Activated naive CD4-positive, alpha-beta T cell treated with anti-CD3 and anti-CD28 coated beads, Interleukin-2, amount 10 ng/mL, durations not matched to agents 7 days and 5 days (primary cell): ENCODE measurements around the gene ACAP3.

ENCODE experiments used
- CTCF ChIA-PET: fragments of 350-600 bp; sonication (Branson Sonifier 250); formaldehyde crosslinking; loops from one replicate; lab custom pipeline; 2021; ENCODE audit warnings: antibody characterized with exemption; lab: Charles Lee
- DNase-seq: peaks from one replicate; pipeline ENCODE4 v3.0.0-alpha.2; 2020
- H3K27ac Mint-ChIP-seq: one replicate; pipeline ENCODE4 v1.8.0; 2021; ENCODE audit warnings: mild to moderate bottlenecking, moderate library complexity, mixed read lengths
- H3K27me3 Mint-ChIP-seq: one replicate; pipeline ENCODE4 v1.8.0; 2021; ENCODE audit warnings: mild to moderate bottlenecking, mixed read lengths
- H3K36me3 Mint-ChIP-seq: one replicate; pipeline ENCODE4 v1.8.0; 2021; ENCODE audit warnings: mixed read lengths
- H3K4me1 Mint-ChIP-seq: one replicate; pipeline ENCODE4 v1.8.0; 2021; ENCODE audit warnings: mixed read lengths
- H3K4me3 Mint-ChIP-seq: one replicate; pipeline ENCODE4 v1.8.0; 2021; ENCODE audit warnings: mild to moderate bottlenecking, moderate library complexity, mixed read lengths
- H3K9me3 Mint-ChIP-seq: one replicate; pipeline ENCODE4 v1.8.0; 2021; ENCODE audit warnings: mixed read lengths

ACAP3 gene

DNA sequence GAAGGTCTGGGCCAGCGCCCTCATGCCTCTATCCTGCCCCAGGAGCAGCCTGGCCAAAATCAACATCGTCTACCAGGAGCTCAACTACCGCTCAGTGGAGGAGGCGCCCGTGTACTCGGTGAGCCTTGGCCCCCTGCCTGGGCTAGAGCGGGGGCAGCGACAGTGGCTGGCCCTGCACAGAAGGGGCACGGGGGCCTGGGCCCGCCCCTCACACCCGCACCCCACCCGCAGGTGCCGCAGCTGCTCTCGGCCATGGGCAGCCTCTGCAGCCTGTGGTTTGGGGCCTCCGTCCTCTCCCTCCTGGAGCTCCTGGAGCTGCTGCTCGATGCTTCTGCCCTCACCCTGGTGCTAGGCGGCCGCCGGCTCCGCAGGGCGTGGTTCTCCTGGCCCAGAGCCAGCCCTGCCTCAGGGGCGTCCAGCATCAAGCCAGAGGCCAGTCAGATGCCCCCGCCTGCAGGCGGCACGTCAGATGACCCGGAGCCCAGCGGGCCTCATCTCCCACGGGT lies 16.7 kb downstream of the ACAP3 start:
- H3K27ac Mint-ChIP-seq = no peak overlapping the region
- peaks cover 3% of the 10 kb centered on the region for H3K36me3 Mint-ChIP-seq
- H3K9me3 Mint-ChIP-seq = peaks cover 2% of the 10 kb centered on the region
- H3K4me3 Mint-ChIP-seq = no peak overlapping the region
- no peaks in the 10 kb centered on the region for H3K4me1 Mint-ChIP-seq
- CTCF ChIA-PET = interaction anchor here (1.1 to 2.8 kb wide), 5 partner anchors 9 to 308 kb away, joined by 3 to 49 read pairs (median 6); no protein-coding TSS in a partner anchor
- H3K27me3 Mint-ChIP-seq = no peaks in the 10 kb centered on the region
- no peak for DNase-seq

DNA sequence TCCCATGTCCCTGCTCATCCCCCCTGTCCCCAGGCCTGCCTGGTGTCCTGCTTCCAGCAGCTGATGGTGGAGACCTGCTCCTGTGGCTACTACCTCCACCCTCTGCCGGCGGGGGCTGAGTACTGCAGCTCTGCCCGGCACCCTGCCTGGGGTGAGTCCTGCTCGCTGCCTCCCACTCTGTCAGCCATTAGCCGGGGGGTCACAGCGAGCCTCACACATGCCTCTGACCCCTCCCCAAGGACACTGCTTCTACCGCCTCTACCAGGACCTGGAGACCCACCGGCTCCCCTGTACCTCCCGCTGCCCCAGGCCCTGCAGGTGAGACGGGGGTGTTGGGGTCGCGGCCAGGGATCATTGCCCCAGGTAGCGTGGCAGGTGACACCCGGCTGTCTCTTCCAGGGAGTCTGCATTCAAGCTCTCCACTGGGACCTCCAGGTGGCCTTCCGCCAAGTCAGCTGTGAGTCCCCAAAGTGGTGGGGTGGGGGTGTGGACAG lies 17.4 kb downstream of the ACAP3 start:
- no peaks in the 10 kb centered on the region for H3K4me1 Mint-ChIP-seq
- no peak overlapping the region for H3K4me3 Mint-ChIP-seq
- CTCF ChIA-PET = interaction anchor here (0.9 to 2.8 kb wide), 5 partner anchors 10 to 307 kb away, joined by 3 to 49 read pairs (median 4); no protein-coding TSS in a partner anchor
- peak overlapping the region; percentile 33 for H3K27ac Mint-ChIP-seq
- peak; percentile 70 for DNase-seq
- H3K9me3 Mint-ChIP-seq = peaks cover 2% of the 10 kb centered on the region
- H3K36me3 Mint-ChIP-seq = peaks cover 3% of the 10 kb centered on the region
- no peaks in the 10 kb centered on the region for H3K27me3 Mint-ChIP-seq

DNA sequence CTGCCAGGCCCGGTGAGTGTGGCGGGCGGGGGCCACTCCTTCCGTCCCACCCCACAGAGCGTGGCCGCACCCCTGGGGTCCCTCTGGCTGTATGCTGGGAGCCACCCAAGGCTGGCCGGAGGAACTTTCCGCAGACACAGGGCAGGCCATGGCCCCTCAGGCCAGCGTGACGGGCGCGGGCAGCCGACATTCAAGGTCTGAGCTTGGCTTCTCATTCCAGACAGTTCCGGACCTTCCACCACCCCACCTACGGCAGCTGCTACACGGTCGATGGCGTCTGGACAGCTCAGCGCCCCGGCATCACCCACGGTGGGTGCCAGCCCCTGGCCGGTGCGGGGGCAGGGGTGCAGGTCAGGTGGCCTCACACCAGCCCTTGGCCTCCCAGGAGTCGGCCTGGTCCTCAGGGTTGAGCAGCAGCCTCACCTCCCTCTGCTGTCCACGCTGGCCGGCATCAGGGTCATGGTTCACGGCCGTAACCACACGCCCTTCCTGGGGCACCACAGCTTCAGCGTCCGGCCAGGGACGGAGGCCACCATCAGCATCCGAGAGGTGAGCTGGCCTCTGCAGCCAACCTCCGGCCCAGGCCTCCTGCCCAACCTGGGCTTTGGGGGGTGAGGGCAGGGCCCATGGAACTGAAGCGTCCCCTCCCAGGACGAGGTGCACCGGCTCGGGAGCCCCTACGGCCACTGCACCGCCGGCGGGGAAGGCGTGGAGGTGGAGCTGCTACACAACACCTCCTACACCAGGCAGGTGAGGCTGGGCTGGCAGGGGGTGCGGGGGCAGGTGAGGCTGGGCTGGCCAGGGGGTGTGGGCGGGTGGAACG lies 20.2 kb downstream of the ACAP3 start:
- H3K4me1 Mint-ChIP-seq = no peaks in the 10 kb centered on the region
- no peak for DNase-seq
- CTCF ChIA-PET = no interaction called here
- no peak overlapping the region for H3K27ac Mint-ChIP-seq
- H3K36me3 Mint-ChIP-seq = peaks cover 3% of the 10 kb centered on the region
- H3K4me3 Mint-ChIP-seq = no peak overlapping the region
- peaks cover 7% of the 10 kb centered on the region for H3K27me3 Mint-ChIP-seq
- H3K9me3 Mint-ChIP-seq = peaks cover 2% of the 10 kb centered on the region

GRCh38 chr1:1286313-1287261 lies 21.1 kb downstream of the ACAP3 start:
- CTCF ChIA-PET = no interaction called here
- H3K4me3 Mint-ChIP-seq = no peak overlapping the region

DNA sequence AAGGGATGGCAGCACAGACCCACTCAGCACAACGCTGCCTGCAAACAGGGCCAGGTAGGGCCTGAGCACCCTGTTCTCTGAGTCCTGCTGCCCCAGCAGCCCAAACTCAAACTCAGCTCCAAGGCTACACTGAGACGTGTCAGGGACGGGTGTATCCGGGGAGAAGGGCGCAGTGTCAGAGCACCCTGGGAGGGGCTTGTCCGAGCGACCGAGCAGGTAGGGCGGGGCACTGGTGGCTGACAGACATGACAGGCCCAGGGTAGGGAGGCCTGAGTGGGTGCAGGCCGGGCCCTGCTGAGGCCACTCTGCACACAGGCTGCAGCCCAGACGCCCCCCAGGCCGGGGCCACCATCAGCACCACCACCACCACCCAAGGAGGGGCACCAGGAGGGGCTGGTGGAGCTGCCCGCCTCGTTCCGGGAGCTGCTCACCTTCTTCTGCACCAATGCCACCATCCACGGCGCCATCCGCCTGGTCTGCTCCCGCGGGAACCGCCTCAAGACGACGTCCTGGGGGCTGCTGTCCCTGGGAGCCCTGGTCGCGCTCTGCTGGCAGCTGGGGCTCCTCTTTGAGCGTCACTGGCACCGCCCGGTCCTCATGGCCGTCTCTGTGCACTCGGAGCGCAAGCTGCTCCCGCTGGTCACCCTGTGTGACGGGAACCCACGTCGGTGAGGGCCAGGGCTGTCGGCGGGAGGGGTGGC lies 22.0 kb downstream of the ACAP3 start:
- Mint-ChIP-seq H3K36me3 (peaks cover 2% of the 10 kb centered on the region), H3K9me3 (peaks cover 2% of the 10 kb centered on the region), H3K4me1 (no peaks in the 10 kb centered on the region), H3K4me3 (no peak overlapping the region), H3K27me3 (peaks cover 7% of the 10 kb centered on the region), H3K27ac (no peak overlapping the region)
- CTCF ChIA-PET = no interaction called here
- no peak for DNase-seq

More at GRCh38 chr1:1286313-1287261, 21.1 kb downstream of the ACAP3 start:
- peaks cover 2% of the 10 kb centered on the region for H3K9me3 Mint-ChIP-seq
- H3K27ac Mint-ChIP-seq = no peak overlapping the region
- no peaks in the 10 kb centered on the region for H3K4me1 Mint-ChIP-seq
- H3K36me3 Mint-ChIP-seq = peaks cover 2% of the 10 kb centered on the region
- peaks cover 7% of the 10 kb centered on the region for H3K27me3 Mint-ChIP-seq
- no peak for DNase-seq

DNA sequence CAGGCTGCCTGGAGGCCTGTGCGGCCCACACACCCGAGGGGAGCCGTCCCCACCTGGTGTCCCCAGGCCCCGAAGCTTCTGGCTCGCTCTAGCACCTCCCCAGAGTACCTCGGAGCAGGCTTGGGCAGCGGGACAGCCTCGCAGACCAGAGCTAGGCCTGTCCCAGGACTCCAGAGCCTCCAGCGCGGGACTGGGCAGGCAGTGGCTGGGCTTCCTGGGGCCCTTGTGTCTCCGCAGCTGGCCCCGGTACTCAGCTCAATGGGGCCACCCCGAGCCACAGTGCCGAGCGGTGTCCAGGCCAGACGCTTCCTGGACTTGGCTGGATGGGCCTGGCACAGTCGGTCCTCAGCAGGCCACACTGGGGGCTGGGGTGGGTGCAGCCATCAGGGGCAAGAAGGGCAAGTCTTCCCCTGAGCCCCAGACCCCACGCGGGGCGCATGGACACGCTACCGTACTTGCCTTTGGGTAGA lies 22.6 kb downstream of the ACAP3 start:
- Mint-ChIP-seq H3K27me3 (peaks cover 7% of the 10 kb centered on the region), H3K4me3 (no peak overlapping the region), H3K36me3 (peaks cover 1% of the 10 kb centered on the region), H3K9me3 (peaks cover 1% of the 10 kb centered on the region), H3K4me1 (no peaks in the 10 kb centered on the region), H3K27ac (no peak overlapping the region)
- CTCF ChIA-PET = interaction anchor here (0.7 kb wide), 1 partner anchor 165 kb away, joined by 3 read pairs; no protein-coding TSS in a partner anchor
- no peak for DNase-seq

- no peaks in the 10 kb centered on the region for H3K4me1 Mint-ChIP-seq
- H3K27me3 Mint-ChIP-seq = peaks cover 7% of the 10 kb centered on the region
- no peaks in the 10 kb centered on the region for H3K36me3 Mint-ChIP-seq
- DNase-seq = no peak
- CTCF ChIA-PET = interaction anchor here (0.7 kb wide), 1 partner anchor 164 kb away, joined by 3 read pairs; no protein-coding TSS in a partner anchor
- H3K4me3 Mint-ChIP-seq = no peak overlapping the region
- no peaks in the 10 kb centered on the region for H3K9me3 Mint-ChIP-seq
- no peak overlapping the region for H3K27ac Mint-ChIP-seq
These were observed 23.3 kb downstream of the ACAP3 start for GRCh38 chr1:1284221-1285101.

GRCh38 chr1:1283821-1284220 lies 23.9 kb downstream of the ACAP3 start:
- H3K4me3 Mint-ChIP-seq = no peak overlapping the region
- no peaks in the 10 kb centered on the region for H3K9me3 Mint-ChIP-seq
- no peak overlapping the region for H3K27ac Mint-ChIP-seq
- H3K27me3 Mint-ChIP-seq = peaks cover 7% of the 10 kb centered on the region
- no peaks in the 10 kb centered on the region for H3K4me1 Mint-ChIP-seq
- CTCF ChIA-PET = interaction anchor here (1.2 kb wide), 1 partner anchor 161 kb away, joined by 5 read pairs; no protein-coding TSS in a partner anchor
- no peaks in the 10 kb centered on the region for H3K36me3 Mint-ChIP-seq
- DNase-seq = no peak

DNA sequence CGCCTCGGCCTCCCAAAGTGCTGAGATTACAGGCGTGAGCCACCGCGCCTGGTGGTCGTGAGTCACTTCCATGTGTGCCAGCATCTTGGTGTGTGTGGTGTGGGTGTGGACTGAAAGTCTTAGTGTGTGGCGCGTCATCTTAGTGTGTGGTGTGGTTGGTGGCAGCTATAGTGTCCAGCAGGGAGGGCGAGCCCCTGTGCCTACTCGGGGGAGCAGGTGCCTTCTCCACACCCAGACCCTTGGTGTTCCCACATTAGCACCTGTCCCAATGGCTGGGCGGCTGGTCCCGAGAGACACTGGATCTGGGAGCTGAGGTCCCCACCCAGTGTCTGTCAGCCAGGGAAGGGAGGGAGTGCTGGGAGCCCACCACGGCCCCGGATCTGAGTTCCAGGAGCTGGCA lies 24.7 kb downstream of the ACAP3 start:
- Mint-ChIP-seq H3K9me3 (no peaks in the 10 kb centered on the region), H3K4me1 (no peaks in the 10 kb centered on the region), H3K27ac (no peak overlapping the region), H3K36me3 (no peaks in the 10 kb centered on the region), H3K27me3 (peaks cover 7% of the 10 kb centered on the region), H3K4me3 (no peak overlapping the region)
- DNase-seq = no peak
- CTCF ChIA-PET = interaction anchor here (1.2 kb wide), 1 partner anchor 160 kb away, joined by 5 read pairs; no protein-coding TSS in a partner anchor

DNA sequence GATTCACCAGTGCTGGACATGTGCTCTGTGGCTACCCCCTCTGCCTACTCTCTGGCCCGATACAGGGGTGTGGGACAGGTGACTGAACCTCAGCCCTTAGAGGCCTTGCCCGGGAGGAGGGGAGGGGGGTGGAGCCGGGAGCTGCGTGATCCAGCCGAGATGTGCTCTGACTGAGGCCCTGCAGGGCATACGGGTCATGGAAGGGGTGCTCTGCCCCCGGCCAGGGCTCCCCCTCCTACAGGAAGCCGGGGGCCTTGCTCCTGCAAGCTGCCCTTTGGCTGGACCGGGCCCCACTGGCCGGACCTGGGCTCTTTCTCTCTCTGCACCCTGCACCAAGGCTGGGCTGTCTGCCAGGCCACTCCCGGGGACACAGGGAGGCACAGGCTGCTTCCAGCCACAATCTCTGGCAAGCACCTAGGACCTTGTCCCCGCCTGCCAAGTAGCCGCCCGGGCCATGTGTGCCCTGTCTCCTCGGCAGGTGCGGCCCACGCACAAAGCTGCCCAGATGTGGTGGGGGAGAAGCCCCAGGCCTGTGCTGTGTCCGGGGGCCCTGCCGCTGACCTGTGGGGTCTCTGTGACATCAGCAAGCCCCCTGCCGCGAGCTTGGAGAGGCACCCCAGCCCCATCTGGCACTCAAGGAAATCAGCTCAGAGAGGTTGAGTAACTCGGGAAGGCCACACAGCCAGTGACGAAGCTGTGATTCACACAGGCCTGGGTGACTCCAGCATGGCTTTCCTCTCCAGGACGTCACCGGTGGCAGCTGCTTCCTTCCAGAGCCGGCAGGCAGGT lies 26.0 kb downstream of the ACAP3 start:
- peaks cover 7% of the 10 kb centered on the region for H3K27me3 Mint-ChIP-seq
- CTCF ChIA-PET = interaction anchor here (0.6 kb wide), 1 partner anchor 490 kb away, joined by 3 read pairs; no protein-coding TSS in a partner anchor
- no peaks in the 10 kb centered on the region for H3K9me3 Mint-ChIP-seq
- H3K4me1 Mint-ChIP-seq = no peaks in the 10 kb centered on the region
- H3K4me3 Mint-ChIP-seq = no peak overlapping the region
- H3K27ac Mint-ChIP-seq = no peak overlapping the region
- no peak for DNase-seq
- H3K36me3 Mint-ChIP-seq = no peaks in the 10 kb centered on the region

GRCh38 chr1:1280782-1281481 lies 26.8 kb downstream of the ACAP3 start:
- CTCF ChIA-PET = no interaction called here
- no peak for DNase-seq

More at GRCh38 chr1:1280782-1281481, 26.8 kb downstream of the ACAP3 start:
- Mint-ChIP-seq H3K36me3 (no peaks in the 10 kb centered on the region), H3K9me3 (no peaks in the 10 kb centered on the region), H3K27me3 (peaks cover 7% of the 10 kb centered on the region), H3K27ac (no peak overlapping the region), H3K4me1 (peaks cover under 1% of the 10 kb centered on the region), H3K4me3 (no peak overlapping the region)
